Thyroid gland (tissue), 4 donors: ENCODE measurements around the gene PMS1. TPM values are rescaled to one million over a fixed set of nuclear protein-coding genes. Genes with fewer than 3 reads are reported as not detected.
A peak's percentile ranks its signal among the peaks of the same experiment; 100 is the strongest.
"Not testable (repeated sequence)": the region's sequence is repeated elsewhere in the genome, so short reads cannot be mapped to it uniquely, and the experiment has no call there.

Experiments used
- DNase-seq, 2 donors: peaks; one replicate each; pipeline ENCODE4 v3.0.0-alpha.2; 2019
- H3K27ac ChIP-seq, 3 donors: fragments of 200-600 bp; sonication (generic); 1 replicate in 2 of 3; 2 replicates in 1 of 3; pipeline ENCODE4 v1.5.1; 2016 to 2019; ENCODE audit warnings: mild to moderate bottlenecking in 1 of 3, moderate library complexity in 1 of 3
- H3K27me3 ChIP-seq: fragments of 200-600 bp; sonication (generic); one replicate; pipeline ENCODE4 v1.5.1; 2019
- H3K36me3 ChIP-seq, 2 donors: fragments of 200-600 bp; sonication (generic); one replicate each; pipeline ENCODE4 v1.5.1; 2016 to 2019
- H3K4me1 ChIP-seq, 2 donors: fragments of 200-600 bp; sonication (generic); one replicate each; pipeline ENCODE4 v1.5.1; 2017 to 2019
- H3K4me3 ChIP-seq, 3 donors: fragments of 200-600 bp; sonication (generic); replicated peaks in 1 of 3; 1 replicate in 2 of 3; 2 replicates in 1 of 3; pipeline ENCODE4 v1.5.1; 2016; ENCODE audit warnings: mild to moderate bottlenecking in 1 of 3
- H3K9me3 ChIP-seq: fragments of 200-600 bp; sonication (generic); one replicate; pipeline ENCODE4 v1.5.1; 2017
- POLR2A ChIP-seq, 2 donors: fragments of 450-650 bp; IDR thresholded peaks; one replicate each; pipeline ENCODE4 v1.6.1; 2017; ENCODE audit warnings: antibody characterized with exemption in 2 of 2, mild to moderate bottlenecking in 2 of 2, moderate library complexity in 1 of 2
- WGBS, 2 donors: methylation state at CpG; one replicate each; pipeline ENCODE4 v1.1.5; 2017; 5-methylcytosine and 5-hydroxymethylcytosine counted together
- intact Hi-C: fragments of 100-400 bp; cut with DNase I; formaldehyde crosslinking; loops from one replicate; pipeline ENCODE4 v1.15.1; 2023
- total RNA-seq, 4 donors: library from RNA; depleted of rRNA; stranded (reverse); fragments of >200 nt; gene quantifications; one replicate each; pipeline ENCODE4 v1.2.3, GENCODE V29; 2016
- TF ChIP-seq, protein P1 (sequence below), 6 experiments: fragments of 200-600 bp in 3 of 6; fragments of 450-650 bp in 3 of 6; sonication (generic) in 3 of 6; IDR thresholded peaks; one replicate each; pipeline ENCODE4 v1.5.1; 2016 to 2019; ENCODE audit warnings: antibody characterized with exemption in 6 of 6, mild to moderate bottlenecking in 2 of 6, inconsistent platforms in 1 of 6, moderate library complexity in 1 of 6

Gene PMS1
- total RNA-seq, result 10 to 100 TPM; 22.7 to 34.9 (median 28.1) TPM

GRCh38 chr2:189783927-189784867 lies at the start of gene PMS1, which contains the start of gene ORMDL1:
Gene PMS1 (plus strand): TSS chr2:189784450. CDS start chr2:189791810, 7,360 bp downstream.
Gene ORMDL1 (minus strand): TSS chr2:189784339. CDS start chr2:189782595, 1,744 bp downstream.
- 1 to 3% methylated on average over 24 to 49 of the region's 96 CpGs for WGBS, 2 donors
- Histone ChIP-seq H3K4me3 (peak within 1 kb of the TSS; percentile 28 to 88 (median 57)), H3K27ac (peak within 1 kb of the TSS; percentile 89 to 97 (median 92)), H3K9me3 (no peaks in the 10 kb centered on the region), H3K27me3 (no peaks in the 10 kb centered on the region), H3K36me3 (peaks cover 9 to 16% of the 10 kb centered on the region in 2 donors), H3K4me1 (peaks cover 15 to 19% of the 10 kb centered on the region in 2 donors)
- intact Hi-C loops, result loop anchor here (10.0 kb wide), 1 partner anchor 119 kb away; the partner anchor contains the start of gene ASNSD1
- TF ChIP-seq, protein P1, sequence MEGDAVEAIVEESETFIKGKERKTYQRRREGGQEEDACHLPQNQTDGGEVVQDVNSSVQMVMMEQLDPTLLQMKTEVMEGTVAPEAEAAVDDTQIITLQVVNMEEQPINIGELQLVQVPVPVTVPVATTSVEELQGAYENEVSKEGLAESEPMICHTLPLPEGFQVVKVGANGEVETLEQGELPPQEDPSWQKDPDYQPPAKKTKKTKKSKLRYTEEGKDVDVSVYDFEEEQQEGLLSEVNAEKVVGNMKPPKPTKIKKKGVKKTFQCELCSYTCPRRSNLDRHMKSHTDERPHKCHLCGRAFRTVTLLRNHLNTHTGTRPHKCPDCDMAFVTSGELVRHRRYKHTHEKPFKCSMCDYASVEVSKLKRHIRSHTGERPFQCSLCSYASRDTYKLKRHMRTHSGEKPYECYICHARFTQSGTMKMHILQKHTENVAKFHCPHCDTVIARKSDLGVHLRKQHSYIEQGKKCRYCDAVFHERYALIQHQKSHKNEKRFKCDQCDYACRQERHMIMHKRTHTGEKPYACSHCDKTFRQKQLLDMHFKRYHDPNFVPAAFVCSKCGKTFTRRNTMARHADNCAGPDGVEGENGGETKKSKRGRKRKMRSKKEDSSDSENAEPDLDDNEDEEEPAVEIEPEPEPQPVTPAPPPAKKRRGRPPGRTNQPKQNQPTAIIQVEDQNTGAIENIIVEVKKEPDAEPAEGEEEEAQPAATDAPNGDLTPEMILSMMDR (IDR thresholded peaks at IDR 0.05), result no peak
- peak; percentile 52 to 92 for TF ChIP-seq POLR2A (IDR thresholded peaks at IDR 0.05)
- peak; percentile 94 to 96 for DNase-seq

DNA sequence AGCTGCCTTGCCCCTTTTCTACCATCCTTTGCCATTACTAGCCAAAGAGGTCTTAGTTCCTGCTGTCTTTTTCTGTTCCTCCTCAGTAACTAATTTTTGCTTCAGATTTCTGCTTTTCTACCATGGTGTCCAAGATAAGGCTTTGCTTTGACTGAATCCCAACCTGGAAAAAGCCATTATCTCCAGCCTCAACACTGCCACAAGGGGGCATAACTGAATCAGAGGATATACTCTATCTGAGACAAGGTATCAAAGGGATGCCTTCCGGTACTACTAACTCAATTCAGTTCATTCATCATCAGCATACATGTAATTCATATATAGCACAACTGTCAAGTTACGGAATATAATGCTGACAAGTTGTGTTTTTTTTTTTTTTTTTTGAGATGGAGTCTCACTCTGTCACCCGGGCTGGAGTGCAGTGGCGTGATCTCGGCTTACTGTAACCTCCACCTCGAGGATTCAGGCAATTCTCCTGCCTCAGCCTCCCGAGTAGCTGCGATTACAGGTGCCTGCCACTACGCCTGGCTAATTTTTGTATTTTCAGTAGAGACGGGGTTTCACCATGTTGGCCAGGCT lies 33.1 kb upstream of the PMS1 start:
- Histone ChIP-seq H3K4me1 (no peaks in the 10 kb centered on the region), H3K4me3 (no peak overlapping the region), H3K36me3 (peaks cover 5 to 14% of the 10 kb centered on the region in 2 donors), H3K9me3 (no peaks in the 10 kb centered on the region), H3K27me3 (no peaks in the 10 kb centered on the region), H3K27ac (no peak overlapping the region)
- intact Hi-C loops, result no loop called here
- DNase-seq, result peak in 1 of 2 donors; percentile 13
- TF ChIP-seq, protein P1 (IDR thresholded peaks at IDR 0.05), result peak in 4 of 6 experiments; percentile 14 to 53 (median 40)
- no peak for TF ChIP-seq POLR2A (IDR thresholded peaks at IDR 0.05)
- 86% methylated on average over 10 of the region's 10 CpGs for WGBS, 2 donors

DNA sequence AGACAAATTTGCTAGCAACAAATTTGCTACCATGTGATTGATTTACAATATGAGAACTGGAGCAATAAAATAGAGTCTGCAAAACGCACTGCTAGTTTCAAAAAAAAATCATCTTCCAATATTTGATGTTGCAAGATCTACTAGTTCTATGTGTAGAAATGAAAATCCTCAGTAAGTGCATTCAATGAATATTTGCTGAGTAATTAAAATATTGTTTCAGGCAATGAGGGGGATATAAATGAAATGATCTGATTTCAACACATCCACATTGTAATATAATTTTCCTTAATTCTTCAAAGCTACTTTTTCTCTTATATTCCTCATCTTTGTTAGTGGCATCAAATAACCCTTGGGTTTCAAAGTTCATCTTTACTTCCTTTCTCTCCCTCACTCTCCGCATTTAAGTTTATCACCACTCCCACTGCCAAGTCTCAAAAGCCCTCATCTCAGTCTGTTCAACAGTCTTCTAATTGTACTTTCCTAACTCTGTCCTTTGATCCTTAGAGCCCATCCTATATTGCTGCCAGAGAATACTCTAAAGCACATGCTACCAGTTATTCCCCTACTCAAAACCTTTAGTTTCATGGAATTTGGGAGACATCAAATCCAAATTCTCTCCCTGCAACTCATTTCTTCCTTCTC lies 27.8 kb upstream of the PMS1 start:
- Histone ChIP-seq H3K4me1 (no peaks in the 10 kb centered on the region), H3K36me3 (peaks cover 0 to 3% of the 10 kb centered on the region in 2 donors), H3K27me3 (no peaks in the 10 kb centered on the region), H3K4me3 (no peak overlapping the region), H3K9me3 (no peaks in the 10 kb centered on the region), H3K27ac (no peak overlapping the region)
- no peak for TF ChIP-seq POLR2A (IDR thresholded peaks at IDR 0.05)
- TF ChIP-seq, protein P1 (IDR thresholded peaks at IDR 0.05), result no peak
- DNase-seq, result no peak
- WGBS, 2 donors, result 84 to 93% methylated on average over 2 of the region's 2 CpGs
- intact Hi-C loops, result no loop called here

- DNase-seq, H3K27me3 ChIP-seq, H3K27ac ChIP-seq, intact Hi-C loops, H3K36me3 ChIP-seq, H3K9me3 ChIP-seq, H3K4me3 ChIP-seq, H3K4me1 ChIP-seq: not testable (repeated sequence)
- 96 to 97% methylated on average over 19 of the region's 19 CpGs for WGBS, 2 donors
Observed at GRCh38 chr2:189760154-189760553, 24.1 kb upstream of the PMS1 start.

DNA sequence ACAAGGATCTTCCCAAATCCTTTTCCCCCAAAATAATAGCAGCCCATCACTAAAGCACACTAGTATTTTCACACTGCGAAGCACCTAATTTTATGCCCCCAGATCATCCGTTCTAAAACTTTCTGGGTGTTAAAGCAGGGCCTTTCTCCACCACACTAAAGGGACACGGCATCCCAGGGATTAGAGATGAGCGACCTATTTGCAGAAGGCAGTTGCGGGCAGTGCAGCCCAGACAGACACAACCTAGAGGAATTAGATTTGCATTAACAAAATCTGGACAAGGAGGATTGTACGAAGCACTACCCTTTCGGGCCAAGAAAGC lies 22.1 kb upstream of the PMS1 start:
- no peak for DNase-seq
- H3K4me1 ChIP-seq, result peaks cover 3 to 5% of the 10 kb centered on the region in 2 donors
- intact Hi-C loops, result no loop called here
- no peaks in the 10 kb centered on the region for H3K9me3 ChIP-seq
- 1 to 3% methylated on average over 7 of the region's 7 CpGs for WGBS, 2 donors
- H3K27me3 ChIP-seq, result no peaks in the 10 kb centered on the region
- peak overlapping the region; percentile 79 to 88 (median 88) for H3K27ac ChIP-seq
- H3K4me3 ChIP-seq, result peak overlapping the region; percentile 52 to 80 (median 69)
- H3K36me3 ChIP-seq, result no peaks in the 10 kb centered on the region
- TF ChIP-seq POLR2A (IDR thresholded peaks at IDR 0.05), result no peak
- TF ChIP-seq, protein P1 (IDR thresholded peaks at IDR 0.05), result no peak
